IPS-18a (cell line): ENCODE data around the gene RAPGEF5.

ENCODE experiments used
- H3K27ac ChIP-seq: one replicate; pipeline ENCODE4 v1.5.1; 2013; ENCODE audit warnings: low read length
- H3K27me3 ChIP-seq: one replicate; pipeline ENCODE4 v1.6.1; 2013; ENCODE audit warnings: mild to moderate bottlenecking, low read length; ENCODE audit not compliant: control insufficient read depth, insufficient read depth
- H3K36me3 ChIP-seq: one replicate; pipeline ENCODE4 v1.6.1; 2013; ENCODE audit warnings: low read depth, low read length; ENCODE audit not compliant: control insufficient read depth
- H3K4me1 ChIP-seq: one replicate; pipeline ENCODE4 v1.6.1; 2013; ENCODE audit warnings: low read depth, low read length; ENCODE audit not compliant: control insufficient read depth
- H3K4me3 ChIP-seq: one replicate; pipeline ENCODE4 v1.5.1; 2013; ENCODE audit warnings: low read length
- H3K9ac ChIP-seq: one replicate; pipeline ENCODE4 v1.6.1; 2013; ENCODE audit warnings: mild to moderate bottlenecking, low read length, moderate library complexity
- H3K9me3 ChIP-seq: one replicate; pipeline ENCODE4 v1.6.1; 2013; ENCODE audit warnings: low read depth, low read length; ENCODE audit not compliant: control insufficient read depth

Gene RAPGEF5

DNA sequence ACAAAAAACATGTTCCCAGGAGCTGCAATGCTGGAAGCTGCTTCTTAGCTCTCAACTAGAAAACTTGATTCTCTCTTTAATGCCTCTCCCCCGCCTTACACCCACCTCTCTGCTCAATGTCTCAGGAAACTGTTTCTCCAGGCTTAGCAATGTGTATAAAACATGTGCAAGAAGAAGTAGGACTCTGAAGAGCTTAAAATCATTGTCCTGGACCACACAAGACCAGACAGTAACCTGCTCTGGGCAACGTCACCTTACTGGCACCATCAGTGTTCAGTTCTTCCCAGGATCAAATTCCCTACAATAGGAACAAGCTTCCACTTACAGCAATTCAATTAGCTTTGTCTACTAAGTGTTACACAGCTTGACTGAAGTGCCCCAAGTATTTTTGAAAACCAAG lies 104.9 kb downstream of the RAPGEF5 start:
- no peak overlapping the region for H3K4me3 ChIP-seq
- no peaks in the 10 kb centered on the region for H3K27me3 ChIP-seq
- no peak overlapping the region for H3K9ac ChIP-seq
- H3K9me3 ChIP-seq: no peaks in the 10 kb centered on the region
- H3K4me1 ChIP-seq: peaks cover 36% of the 10 kb centered on the region
- H3K27ac ChIP-seq: peak overlapping the region; percentile 30
- H3K36me3 ChIP-seq: no peaks in the 10 kb centered on the region

DNA sequence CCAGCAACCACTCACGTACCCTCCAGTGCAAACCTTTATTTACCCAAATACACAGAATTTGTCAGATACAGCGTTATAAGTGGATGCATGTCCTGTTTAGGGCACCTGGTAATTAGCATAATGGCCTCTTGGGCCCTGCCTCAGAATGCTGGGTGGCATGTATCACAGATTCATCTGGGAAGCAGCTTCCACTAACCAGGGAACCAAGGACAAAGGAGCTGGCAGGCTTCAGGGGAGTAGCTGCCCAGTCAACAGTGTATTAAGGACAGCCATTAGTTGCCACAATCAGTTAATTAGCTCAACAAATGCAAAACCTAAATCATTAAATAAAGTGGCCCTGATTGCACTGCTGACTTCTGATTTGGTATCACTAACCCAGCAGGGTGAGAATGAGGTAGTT lies 105.7 kb downstream of the RAPGEF5 start:
- no peaks in the 10 kb centered on the region for H3K27me3 ChIP-seq
- H3K9me3 ChIP-seq: no peaks in the 10 kb centered on the region
- H3K36me3 ChIP-seq: no peaks in the 10 kb centered on the region
- no peak overlapping the region for H3K9ac ChIP-seq
- H3K4me3 ChIP-seq: no peak overlapping the region
- H3K27ac ChIP-seq: no peak overlapping the region
- H3K4me1 ChIP-seq: peaks cover 31% of the 10 kb centered on the region

GRCh38 chr7:22250390-22250789 lies 106.6 kb downstream of the RAPGEF5 start:
- Histone ChIP-seq H3K36me3 (no peaks in the 10 kb centered on the region), H3K9ac (no peak overlapping the region), H3K9me3 (no peaks in the 10 kb centered on the region), H3K4me3 (no peak overlapping the region), H3K4me1 (peaks cover 24% of the 10 kb centered on the region), H3K27ac (no peak overlapping the region), H3K27me3 (no peaks in the 10 kb centered on the region)

GRCh38 chr7:22248111-22248809 lies 108.7 kb downstream of the RAPGEF5 start:
- Histone ChIP-seq H3K4me3 (no peak overlapping the region), H3K27me3 (no peaks in the 10 kb centered on the region), H3K9ac (no peak overlapping the region), H3K4me1 (peaks cover 24% of the 10 kb centered on the region), H3K27ac (no peak overlapping the region), H3K36me3 (no peaks in the 10 kb centered on the region), H3K9me3 (no peaks in the 10 kb centered on the region)

DNA sequence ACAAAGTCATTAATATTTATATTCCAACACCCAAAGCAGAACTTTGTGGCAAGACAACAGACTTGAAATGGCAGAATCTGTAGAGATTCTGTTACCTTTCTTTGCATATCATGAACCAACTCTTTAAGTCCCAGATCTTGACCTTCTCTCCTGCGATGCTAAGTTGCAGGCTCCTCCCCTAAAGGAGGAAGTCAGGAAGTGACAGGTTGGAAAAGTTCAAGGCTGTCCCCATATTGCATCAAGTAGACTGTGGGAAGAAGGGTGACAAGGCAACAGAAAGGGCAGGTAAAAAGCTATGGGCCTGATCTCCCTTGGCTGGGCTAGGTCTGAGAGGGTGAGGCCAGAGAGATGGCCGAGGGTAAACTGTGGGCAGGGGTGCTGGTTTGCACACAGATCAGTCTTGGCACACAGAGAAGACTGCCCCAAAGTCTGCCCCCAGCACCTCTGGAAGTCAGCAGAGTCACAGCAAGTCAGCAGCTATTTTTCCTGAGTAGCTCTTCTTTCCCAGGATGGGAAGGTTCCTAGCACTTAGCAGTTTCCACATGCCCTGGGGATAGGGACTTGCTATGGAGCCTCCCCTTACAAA lies 115.1 kb downstream of the RAPGEF5 start:
- H3K9ac ChIP-seq: no peak overlapping the region
- no peak overlapping the region for H3K4me3 ChIP-seq
- no peaks in the 10 kb centered on the region for H3K27me3 ChIP-seq
- H3K9me3 ChIP-seq: no peaks in the 10 kb centered on the region
- no peaks in the 10 kb centered on the region for H3K4me1 ChIP-seq
- H3K36me3 ChIP-seq: no peaks in the 10 kb centered on the region
- H3K27ac ChIP-seq: no peak overlapping the region

DNA sequence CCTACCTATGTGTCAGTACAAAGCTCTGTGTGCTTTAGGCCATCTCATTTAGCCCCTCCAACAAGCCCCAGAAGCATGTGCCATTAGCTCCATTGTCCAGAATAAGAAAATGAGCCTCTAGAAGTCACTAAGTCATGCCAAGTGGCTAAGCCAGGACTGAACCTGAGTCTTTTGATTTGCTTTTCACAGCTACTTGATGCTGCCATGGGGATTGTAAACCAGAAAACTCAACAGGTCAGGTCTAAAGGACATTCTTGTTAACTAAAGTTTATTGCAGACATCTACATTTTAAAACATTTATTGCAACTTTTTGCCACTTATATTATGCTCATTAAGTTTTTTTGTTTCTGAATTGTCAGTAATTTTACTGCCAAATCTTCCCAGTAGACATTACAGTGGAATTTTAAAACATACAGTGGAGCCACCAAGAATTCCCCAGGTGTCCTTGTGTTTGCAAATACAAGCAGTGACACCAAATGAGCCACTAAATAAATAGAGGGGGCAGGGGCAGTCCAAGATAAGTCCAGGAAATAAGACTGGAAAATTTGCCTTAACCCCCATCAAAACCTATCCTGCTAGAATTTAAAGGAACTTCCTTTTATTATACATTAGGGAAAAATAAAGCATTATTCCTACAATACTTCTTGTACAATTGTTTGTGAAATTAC lies 115.9 kb downstream of the RAPGEF5 start:
- Histone ChIP-seq H3K9me3 (no peaks in the 10 kb centered on the region), H3K4me3 (no peak overlapping the region), H3K36me3 (no peaks in the 10 kb centered on the region), H3K9ac (no peak overlapping the region), H3K27ac (no peak overlapping the region), H3K4me1 (no peaks in the 10 kb centered on the region), H3K27me3 (no peaks in the 10 kb centered on the region)

DNA sequence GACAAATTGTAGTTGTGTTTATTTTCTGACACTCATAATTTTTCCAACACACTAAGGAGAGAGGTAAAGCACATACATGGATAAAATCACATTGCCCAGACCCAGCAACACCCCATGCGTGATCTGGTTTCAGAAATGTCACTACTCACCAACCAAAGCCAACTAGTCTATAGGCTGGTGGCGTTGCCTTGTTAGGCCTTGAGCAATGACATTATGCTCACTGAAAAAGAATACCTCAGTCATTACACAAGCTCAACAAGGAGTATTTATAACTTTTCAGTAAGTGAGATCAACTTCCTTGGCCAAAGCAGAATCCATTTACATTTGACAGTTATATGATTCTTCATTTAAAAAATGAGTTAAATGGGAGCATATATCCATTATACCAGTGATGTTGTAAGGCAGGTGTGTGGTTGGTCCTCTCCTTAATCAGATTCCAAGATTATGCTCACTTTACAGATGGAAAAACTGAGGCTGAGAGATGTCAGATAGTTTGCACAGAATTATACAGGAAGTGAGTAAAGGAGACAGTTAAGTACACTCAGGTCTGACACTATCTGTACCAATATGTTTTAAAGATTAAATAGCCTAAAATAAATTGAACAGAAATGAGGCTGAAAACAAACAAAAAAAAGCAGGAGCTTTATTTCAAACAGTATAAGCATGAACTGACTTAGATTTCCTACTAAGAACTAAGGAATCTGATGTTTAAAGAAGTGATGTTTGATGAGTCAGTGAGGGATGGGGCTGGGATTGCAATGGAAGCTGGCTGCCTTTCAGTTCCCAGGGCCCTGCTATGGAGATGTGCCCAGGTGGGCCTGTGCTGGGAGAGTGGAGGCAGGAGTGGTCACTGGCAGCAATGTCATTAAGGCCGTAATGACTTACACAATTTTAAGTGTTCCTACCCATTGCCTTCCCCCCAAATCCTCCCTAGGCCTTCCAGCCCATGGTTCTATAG lies 118.3 kb downstream of the RAPGEF5 start:
- H3K36me3 ChIP-seq: no peaks in the 10 kb centered on the region
- no peaks in the 10 kb centered on the region for H3K9me3 ChIP-seq
- no peak overlapping the region for H3K4me3 ChIP-seq

DNA sequence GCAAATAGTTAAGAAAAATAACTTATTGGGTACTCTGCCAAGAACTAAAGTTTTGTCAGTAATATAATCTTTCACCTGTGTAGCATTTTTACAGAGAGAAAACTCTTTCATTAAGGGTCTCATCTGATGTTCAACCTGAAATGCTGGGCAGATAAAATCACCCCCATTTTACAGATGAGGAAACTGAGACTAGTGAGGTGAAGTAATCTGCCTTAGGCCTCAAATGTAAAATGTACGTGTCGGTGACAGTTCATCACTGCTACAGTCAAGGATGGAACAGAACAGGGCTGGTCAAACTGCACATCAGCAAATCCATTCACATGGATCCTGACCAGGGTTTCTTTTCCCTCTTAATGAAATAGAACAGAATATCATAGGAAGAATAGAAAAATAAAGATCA lies 121.8 kb downstream of the RAPGEF5 start:
- Histone ChIP-seq H3K4me1 (peaks cover 3% of the 10 kb centered on the region), H3K4me3 (no peak overlapping the region), H3K36me3 (no peaks in the 10 kb centered on the region), H3K27ac (no peak overlapping the region), H3K9me3 (no peaks in the 10 kb centered on the region), H3K27me3 (no peaks in the 10 kb centered on the region), H3K9ac (no peak overlapping the region)

More for the DNA sequence above, 118.3 kb downstream of the RAPGEF5 start:
- Histone ChIP-seq H3K9ac (no peak overlapping the region), H3K4me1 (peaks cover 3% of the 10 kb centered on the region), H3K27me3 (no peaks in the 10 kb centered on the region), H3K27ac (no peak overlapping the region)

GRCh38 chr7:22234227-22234626 lies 122.7 kb downstream of the RAPGEF5 start:
- Histone ChIP-seq H3K4me1 (peaks cover 3% of the 10 kb centered on the region), H3K4me3 (no peak overlapping the region), H3K27me3 (no peaks in the 10 kb centered on the region), H3K27ac (no peak overlapping the region), H3K36me3 (peaks cover 4% of the 10 kb centered on the region), H3K9me3 (no peaks in the 10 kb centered on the region), H3K9ac (no peak overlapping the region)

DNA sequence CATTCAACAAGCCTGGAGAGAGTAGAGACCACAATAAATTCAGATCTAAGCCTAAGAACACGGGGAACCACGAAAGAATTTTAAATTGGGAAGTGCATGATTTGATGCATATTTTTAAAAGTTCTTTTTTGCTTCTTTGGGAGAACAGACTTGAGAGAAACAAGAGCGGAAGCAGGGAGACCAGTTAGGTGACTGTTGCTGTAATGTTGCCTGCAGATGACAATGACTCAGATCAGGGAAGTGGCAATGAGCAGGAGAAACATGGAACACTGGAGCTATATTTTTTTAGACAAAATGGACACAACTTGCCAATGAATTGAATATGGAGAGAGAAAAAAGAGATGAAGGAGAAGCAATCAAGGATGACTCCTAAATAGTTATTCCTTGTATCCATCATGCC lies 125.1 kb downstream of the RAPGEF5 start:
- Histone ChIP-seq H3K9me3 (no peaks in the 10 kb centered on the region), H3K27ac (no peak overlapping the region), H3K4me3 (no peak overlapping the region), H3K9ac (no peak overlapping the region), H3K36me3 (peaks cover 4% of the 10 kb centered on the region), H3K4me1 (peaks cover 3% of the 10 kb centered on the region), H3K27me3 (no peaks in the 10 kb centered on the region)

DNA sequence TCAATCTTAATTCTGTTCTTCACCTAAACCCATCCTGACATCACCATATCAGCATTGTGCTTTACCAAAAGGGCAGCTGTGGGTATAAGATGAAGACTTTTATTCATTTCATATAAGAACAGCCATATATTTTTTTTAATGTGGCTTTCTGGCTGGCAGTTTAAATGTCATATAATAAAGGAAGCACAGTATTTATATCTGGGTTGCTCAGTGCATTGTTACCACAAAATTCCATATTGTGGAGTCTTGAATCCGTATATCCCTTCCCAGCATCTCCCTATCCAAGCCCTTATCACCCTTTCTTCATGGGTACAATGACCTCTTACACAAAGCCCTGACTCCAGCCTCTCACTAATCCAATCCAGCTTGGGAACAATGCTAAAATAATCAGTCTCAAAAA lies 125.8 kb downstream of the RAPGEF5 start:
- Histone ChIP-seq H3K4me3 (no peak overlapping the region), H3K9me3 (no peaks in the 10 kb centered on the region), H3K9ac (no peak overlapping the region), H3K4me1 (peaks cover 3% of the 10 kb centered on the region), H3K27me3 (no peaks in the 10 kb centered on the region), H3K36me3 (peaks cover 4% of the 10 kb centered on the region), H3K27ac (no peak overlapping the region)
